WTC11 (cell line): Measurements from ENCODE around the gene FAM117B.

Experiments used
- CREM ChIP-seq: sonication (generic); formaldehyde crosslinking; IDR thresholded peaks from 2 replicates; pipeline ENCODE4 v1.8.1; 2022; ENCODE audit warnings: mild to moderate bottlenecking, missing genetic modification reagents, moderate library complexity
- FOXP1 ChIP-seq: sonication (generic); formaldehyde crosslinking; IDR thresholded peaks from 2 replicates; pipeline ENCODE4 v1.8.0; 2022; ENCODE audit warnings: missing genetic modification reagents, mild to moderate bottlenecking, moderate library complexity, borderline replicate concordance
- NFATC4 ChIP-seq: fragments of 250-450 bp; sonication (Bioruptor Pico); IDR thresholded peaks from 2 replicates; pipeline ENCODE4 v1.9.0; 2021; ENCODE audit warnings: mild to moderate bottlenecking
- SOX15 ChIP-seq: fragments of 250-450 bp; sonication (Bioruptor Pico); IDR thresholded peaks from 2 replicates; pipeline ENCODE4 v1.9.0; 2021; ENCODE audit warnings: mild to moderate bottlenecking
- SP1 ChIP-seq: sonication (generic); formaldehyde crosslinking; conservative IDR thresholded peaks from 2 replicates; pipeline ENCODE4 v1.8.1; 2022; ENCODE audit warnings: missing genetic modification reagents
- TEAD1 ChIP-seq: sonication (generic); formaldehyde crosslinking; IDR thresholded peaks from 2 replicates; pipeline ENCODE4 v1.8.0; 2022; ENCODE audit warnings: mild to moderate bottlenecking, missing genetic modification reagents
- TF ChIP-seq, protein P1 (sequence below): fragments of 200-600 bp; IDR thresholded peaks from 2 replicates; pipeline ENCODE4 v1.8.0; 2022; ENCODE audit warnings: antibody characterized with exemption
- TF ChIP-seq, protein P2 (sequence below): sonication (generic); formaldehyde crosslinking; IDR thresholded peaks from 2 replicates; pipeline ENCODE4 v1.8.1; 2023; ENCODE audit warnings: mild to moderate bottlenecking, missing genetic modification reagents, moderate library complexity
- TF ChIP-seq, protein P3 (sequence below): sonication (generic); formaldehyde crosslinking; IDR thresholded peaks from 2 replicates; pipeline ENCODE4 v1.8.1; 2023; ENCODE audit warnings: mild to moderate bottlenecking, missing genetic modification reagents
- TF ChIP-seq, protein P4 (sequence below): sonication (generic); formaldehyde crosslinking; IDR thresholded peaks from 2 replicates; pipeline ENCODE4 v1.8.1; 2023; ENCODE audit warnings: mild to moderate bottlenecking, moderate library complexity, missing genetic modification reagents

DNA sequence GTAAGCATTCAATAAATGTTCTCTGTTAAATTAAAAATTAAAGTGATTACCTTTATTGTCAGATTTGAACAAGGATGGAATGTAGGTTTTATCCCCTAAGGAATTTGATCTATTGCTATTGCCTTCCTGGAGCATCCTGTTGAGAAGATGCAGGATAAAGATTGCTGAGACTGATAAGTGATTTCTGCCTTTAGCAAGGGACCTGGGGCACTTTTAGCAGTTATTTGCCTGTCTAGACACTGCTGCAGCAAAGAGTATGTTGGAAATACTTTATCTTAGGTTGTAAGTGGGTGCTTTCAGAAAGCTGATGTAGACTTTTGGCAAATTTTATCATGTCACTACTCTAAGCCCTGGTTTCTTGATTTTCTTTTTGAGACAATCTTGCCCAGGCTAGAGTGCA, 69.5 kb downstream of the FAM117B start:
- TF ChIP-seq CREM (CRISPR knock-in tag) (no peak), TEAD1 (CRISPR knock-in tag) (no peak), SP1 (CRISPR knock-in tag) (no peak), SOX15 (no peak), FOXP1 (CRISPR knock-in tag) (no peak), NFATC4 (no peak)
- TF ChIP-seq, protein P1, sequence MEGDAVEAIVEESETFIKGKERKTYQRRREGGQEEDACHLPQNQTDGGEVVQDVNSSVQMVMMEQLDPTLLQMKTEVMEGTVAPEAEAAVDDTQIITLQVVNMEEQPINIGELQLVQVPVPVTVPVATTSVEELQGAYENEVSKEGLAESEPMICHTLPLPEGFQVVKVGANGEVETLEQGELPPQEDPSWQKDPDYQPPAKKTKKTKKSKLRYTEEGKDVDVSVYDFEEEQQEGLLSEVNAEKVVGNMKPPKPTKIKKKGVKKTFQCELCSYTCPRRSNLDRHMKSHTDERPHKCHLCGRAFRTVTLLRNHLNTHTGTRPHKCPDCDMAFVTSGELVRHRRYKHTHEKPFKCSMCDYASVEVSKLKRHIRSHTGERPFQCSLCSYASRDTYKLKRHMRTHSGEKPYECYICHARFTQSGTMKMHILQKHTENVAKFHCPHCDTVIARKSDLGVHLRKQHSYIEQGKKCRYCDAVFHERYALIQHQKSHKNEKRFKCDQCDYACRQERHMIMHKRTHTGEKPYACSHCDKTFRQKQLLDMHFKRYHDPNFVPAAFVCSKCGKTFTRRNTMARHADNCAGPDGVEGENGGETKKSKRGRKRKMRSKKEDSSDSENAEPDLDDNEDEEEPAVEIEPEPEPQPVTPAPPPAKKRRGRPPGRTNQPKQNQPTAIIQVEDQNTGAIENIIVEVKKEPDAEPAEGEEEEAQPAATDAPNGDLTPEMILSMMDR, result no peak
- TF ChIP-seq, protein P2, sequence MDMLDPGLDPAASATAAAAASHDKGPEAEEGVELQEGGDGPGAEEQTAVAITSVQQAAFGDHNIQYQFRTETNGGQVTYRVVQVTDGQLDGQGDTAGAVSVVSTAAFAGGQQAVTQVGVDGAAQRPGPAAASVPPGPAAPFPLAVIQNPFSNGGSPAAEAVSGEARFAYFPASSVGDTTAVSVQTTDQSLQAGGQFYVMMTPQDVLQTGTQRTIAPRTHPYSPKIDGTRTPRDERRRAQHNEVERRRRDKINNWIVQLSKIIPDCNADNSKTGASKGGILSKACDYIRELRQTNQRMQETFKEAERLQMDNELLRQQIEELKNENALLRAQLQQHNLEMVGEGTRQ, result no peak
- TF ChIP-seq, protein P3, sequence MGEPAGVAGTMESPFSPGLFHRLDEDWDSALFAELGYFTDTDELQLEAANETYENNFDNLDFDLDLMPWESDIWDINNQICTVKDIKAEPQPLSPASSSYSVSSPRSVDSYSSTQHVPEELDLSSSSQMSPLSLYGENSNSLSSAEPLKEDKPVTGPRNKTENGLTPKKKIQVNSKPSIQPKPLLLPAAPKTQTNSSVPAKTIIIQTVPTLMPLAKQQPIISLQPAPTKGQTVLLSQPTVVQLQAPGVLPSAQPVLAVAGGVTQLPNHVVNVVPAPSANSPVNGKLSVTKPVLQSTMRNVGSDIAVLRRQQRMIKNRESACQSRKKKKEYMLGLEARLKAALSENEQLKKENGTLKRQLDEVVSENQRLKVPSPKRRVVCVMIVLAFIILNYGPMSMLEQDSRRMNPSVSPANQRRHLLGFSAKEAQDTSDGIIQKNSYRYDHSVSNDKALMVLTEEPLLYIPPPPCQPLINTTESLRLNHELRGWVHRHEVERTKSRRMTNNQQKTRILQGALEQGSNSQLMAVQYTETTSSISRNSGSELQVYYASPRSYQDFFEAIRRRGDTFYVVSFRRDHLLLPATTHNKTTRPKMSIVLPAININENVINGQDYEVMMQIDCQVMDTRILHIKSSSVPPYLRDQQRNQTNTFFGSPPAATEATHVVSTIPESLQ (CRISPR knock-in tag), result no peak
- TF ChIP-seq, protein P4, sequence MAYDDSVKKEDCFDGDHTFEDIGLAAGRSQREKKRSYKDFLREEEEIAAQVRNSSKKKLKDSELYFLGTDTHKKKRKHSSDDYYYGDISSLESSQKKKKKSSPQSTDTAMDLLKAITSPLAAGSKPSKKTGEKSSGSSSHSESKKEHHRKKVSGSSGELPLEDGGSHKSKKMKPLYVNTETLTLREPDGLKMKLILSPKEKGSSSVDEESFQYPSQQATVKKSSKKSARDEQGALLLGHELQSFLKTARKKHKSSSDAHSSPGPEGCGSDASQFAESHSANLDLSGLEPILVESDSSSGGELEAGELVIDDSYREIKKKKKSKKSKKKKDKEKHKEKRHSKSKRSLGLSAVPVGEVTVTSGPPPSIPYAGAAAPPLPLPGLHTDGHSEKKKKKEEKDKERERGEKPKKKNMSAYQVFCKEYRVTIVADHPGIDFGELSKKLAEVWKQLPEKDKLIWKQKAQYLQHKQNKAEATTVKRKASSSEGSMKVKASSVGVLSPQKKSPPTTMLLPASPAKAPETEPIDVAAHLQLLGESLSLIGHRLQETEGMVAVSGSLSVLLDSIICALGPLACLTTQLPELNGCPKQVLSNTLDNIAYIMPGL, result no peak
